T47D (cell line): ENCODE results near the gene ELOVL4.

Experiments used
- DNase-seq, 2 experiments: peaks; one replicate each; pipeline versions ENCODE4 v3.0.0 to v3.0.0-alpha.2; 2011 to 2012; ENCODE audit warnings: low read depth in 1 of 2, low spot score in 1 of 2
- JUND ChIP-seq: IDR thresholded peaks from 2 replicates; pipeline ENCODE4 v1.6.1; 2012; ENCODE audit warnings: low read depth
- in situ Hi-C: cut with HindIII; loops from 2 replicates; pipeline ENCODE4 v1.10.0; 2016; ENCODE audit warnings: low sequenced_read_pairs, low pct_unique_long_range_greater_than_20kb

Gene ELOVL4

DNA sequence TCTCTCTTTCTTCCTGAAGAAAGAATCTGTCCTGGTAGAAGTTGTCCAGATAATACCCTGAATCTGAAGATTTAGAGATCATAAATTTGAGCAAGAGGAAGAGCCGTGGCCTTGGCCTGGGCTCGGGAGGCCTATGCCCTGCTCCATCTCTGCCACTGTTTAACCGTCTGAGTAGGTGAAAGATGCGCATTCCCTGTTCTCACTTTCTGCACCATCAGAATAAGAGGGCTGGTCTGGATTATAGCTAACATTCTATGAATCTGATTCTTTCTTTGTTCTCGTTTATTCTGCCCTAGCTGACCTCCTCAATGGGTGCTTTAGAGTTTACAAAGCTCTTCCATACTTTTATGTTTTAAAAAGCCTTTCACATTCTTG is 51.3 kb downstream of the ELOVL4 start:
- in situ Hi-C loops = no loop called here

DNA sequence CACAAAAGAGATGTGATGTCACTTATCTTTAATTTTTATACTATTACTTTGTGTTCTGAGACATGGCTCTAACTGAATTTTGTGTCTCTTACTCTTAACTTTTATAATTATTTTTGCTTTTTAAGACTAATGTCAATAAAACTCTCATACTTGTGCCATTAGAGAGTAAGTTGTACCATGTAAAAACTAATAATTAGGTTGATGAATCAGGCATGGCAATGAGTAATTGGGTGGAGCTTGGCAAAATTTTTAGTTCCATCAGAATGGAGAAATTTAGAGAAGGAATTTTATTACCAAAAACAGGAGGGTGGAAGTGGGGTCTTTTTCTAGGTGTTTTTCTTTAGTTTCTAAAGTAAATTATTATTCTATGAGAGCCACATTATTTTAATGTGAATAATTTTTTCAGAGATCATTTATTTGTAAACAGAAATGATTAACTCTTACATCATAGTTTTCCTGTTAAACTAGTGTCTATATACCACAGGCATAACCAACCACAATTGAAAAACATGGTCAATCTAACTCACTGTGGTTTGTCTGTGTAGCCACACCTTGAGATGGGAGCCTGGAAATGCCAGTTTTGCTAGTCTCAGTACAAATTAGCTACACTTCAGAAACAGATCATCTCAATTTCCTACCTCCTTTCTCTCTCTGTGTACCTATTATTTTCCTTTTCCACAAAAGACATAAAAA is 51.8 kb downstream of the ELOVL4 start:
- in situ Hi-C loops = no loop called here
- DNase-seq = no peak
- TF ChIP-seq JUND = no peak

More for the DNA sequence above, 51.3 kb downstream of the ELOVL4 start:
- DNase-seq = no peak
- no peak for TF ChIP-seq JUND

DNA sequence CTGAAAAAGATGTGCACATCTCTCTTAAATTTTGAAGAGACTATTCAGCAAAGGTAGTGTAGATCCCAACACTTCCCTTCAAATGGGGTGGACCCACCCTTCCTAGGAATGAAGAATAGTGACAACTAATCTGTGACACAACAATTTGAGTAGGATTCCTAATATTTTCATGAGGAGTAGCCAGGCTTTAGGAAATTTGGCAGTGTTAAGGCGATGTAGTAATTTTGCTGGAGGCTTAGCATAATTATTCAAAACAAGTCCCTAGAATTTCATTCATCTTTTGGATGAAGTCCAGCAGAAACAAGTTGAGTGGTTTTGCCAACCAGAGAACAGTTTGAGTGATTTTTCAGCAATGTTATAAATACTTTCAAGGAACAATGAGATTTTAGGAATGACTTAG is 52.4 kb downstream of the ELOVL4 start:
- DNase-seq = no peak
- in situ Hi-C loops = no loop called here
- TF ChIP-seq JUND = no peak

DNA sequence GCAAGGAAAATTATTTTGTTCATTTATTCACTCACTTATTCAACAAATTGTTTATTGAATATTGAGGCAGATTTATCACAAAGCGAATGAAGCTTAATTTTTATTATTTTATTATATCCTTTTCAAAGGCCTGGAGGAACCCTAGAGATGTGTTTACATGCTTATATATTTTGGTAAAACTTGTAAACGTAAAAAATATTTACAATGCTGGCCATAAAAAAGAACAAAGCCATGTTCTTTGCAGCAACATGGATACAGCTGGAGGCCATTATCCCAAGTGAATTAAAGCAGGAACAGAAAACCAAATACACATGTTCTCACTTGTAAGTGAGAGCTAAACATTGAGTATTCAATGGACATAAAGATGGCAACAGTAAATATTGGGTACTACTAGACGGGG is 58.8 kb downstream of the ELOVL4 start:
- no peak for DNase-seq
- in situ Hi-C loops = no loop called here
- no peak for TF ChIP-seq JUND

DNA sequence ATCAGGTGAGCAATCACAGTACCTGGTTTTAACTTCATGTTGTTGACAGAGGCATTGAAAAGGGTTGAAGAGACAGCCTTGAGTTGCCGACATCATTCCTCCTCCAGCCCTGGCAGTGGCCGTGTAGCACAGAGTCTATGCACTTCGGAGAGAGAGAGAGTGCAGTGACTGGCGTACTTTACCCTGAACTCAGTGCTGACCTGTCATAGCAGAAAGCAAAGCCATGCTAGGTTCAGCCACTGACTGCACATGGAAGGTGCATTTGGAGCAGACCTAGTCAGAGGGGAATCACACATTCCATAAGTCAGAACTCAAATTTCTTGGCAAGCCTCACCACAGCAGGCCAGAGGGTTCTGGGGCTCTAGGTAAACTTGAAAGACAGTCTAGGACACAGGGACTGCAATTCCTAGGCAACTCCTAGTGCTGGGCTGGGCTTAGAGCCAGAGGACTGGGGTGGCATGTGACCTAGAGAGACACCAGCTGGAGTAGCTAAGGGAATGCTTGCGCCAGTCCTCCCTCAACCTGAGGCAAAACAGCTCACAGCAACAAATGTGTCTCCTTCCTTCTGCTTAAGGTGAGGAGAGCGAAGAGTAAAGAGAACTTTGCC is 69.1 kb downstream of the ELOVL4 start:
- peak in 1 of 2 experiments; percentile 38 for DNase-seq
- in situ Hi-C loops = no loop called here
- no peak for TF ChIP-seq JUND

DNA sequence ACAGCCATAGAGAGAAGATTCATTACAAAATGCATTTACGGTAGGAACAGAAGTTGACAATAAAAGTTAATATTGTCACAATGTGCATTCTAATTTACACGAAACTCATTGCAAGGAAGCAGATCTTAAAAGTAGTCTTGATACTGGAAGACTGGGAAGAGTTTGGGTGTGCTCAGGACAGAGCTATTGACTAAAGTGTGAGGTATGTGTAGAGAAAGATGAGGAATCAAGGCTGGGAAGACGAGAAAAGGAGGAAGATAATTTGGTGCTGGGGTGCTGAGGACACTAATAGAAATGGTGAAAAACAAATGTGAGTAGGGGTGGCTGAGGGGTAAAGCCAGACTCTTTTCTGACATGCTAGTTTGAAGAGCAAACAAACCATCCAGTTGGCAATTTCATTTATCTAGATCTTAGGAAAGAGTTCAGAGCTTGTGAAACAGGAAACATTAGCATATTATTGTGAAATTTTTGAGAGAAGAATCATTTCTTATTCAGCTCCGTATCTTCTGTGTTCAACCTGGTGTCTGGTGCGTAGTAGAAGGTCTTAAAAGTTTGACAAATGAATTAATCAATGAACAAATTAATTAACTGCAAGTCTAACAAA is 72.7 kb downstream of the ELOVL4 start:
- in situ Hi-C loops = no loop called here
- no peak for TF ChIP-seq JUND
- no peak for DNase-seq

DNA sequence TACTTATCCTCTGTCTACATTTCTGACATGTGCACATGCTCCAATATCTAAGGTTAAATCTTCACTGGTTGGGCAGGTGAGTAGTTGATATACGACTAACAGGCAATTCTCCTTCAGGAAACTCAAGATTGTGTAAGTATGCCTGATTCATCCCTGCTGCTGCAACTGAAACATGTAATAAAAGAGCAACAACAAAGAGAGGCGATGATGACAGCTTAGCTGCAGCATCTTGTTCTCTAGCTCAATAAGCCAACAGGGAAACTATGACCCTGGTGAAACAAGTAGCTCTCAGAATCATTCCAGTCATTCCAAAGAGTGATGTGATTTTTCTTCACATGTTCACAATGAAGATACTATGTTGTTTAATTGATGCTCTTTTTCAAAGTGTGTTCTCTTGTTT is 74.4 kb downstream of the ELOVL4 start:
- no peak for TF ChIP-seq JUND
- DNase-seq = no peak
- in situ Hi-C loops = no loop called here

DNA sequence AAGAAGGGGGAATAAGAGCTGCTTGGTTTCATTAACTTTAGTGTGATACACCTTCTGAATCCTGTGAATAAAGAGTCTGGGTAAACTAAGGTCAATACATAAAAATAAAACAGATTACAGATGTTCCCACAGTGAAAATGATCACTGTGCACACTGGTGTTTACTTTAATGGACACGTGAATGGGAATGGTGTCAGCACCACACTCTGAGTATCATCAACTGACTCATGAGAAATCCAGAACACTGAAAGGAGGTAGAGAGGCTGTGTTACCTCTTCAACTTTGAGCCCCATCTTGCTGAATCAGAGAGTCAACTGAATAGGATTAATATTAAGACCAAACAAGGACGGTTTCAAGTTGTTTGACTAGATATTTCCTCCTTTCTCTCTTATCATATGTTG is 75.0 kb downstream of the ELOVL4 start:
- in situ Hi-C loops = no loop called here

DNA sequence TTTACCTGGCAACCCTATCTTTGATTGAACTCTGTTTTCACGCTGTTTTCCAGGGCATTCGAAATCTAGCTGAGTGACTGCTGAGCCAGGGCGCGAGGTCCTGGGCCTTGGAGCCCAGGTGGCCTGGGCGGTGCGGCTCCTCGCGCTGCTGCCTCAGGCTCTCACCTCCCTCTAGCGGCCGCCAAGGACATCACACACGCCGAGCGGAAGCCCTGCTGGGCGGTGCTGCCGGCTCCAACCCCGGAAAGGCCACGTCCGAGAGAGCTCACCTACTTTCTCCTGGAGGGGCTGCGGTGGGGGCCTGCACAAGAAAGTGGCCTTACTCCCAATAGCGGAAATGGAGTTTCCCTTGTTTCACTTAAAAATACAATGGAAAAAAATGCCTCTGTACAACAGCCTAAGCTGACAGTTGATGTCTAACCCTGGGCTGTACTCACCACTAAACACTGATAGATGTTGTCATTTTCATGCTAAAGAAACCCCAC is 77.7 kb downstream of the ELOVL4 start:
- TF ChIP-seq JUND = no peak
- in situ Hi-C loops = no loop called here
- peak; percentile 35 to 77 for DNase-seq

More for the DNA sequence above, 75.0 kb downstream of the ELOVL4 start:
- no peak for DNase-seq
- TF ChIP-seq JUND = no peak

DNA sequence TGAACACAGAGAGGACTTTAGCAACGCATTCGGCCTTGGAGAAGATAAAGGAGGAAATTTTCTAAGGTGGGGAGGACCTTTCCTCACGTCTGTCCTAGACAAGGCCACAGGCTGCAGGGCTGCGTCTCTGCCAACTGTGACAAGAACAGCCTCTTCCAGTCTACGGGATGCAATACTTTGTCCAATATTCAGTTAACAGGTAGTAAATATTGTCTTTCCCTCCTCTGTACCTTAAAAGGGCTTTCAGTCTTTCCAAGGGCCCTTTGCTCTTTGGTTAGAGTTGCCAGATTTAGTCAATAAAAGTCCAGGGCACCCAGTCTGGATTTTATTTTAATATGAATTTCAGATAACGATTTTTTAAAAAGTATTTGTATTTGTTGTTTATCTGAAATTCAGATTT is 78.2 kb downstream of the ELOVL4 start:
- DNase-seq = no peak
- no peak for TF ChIP-seq JUND
- in situ Hi-C loops = no loop called here

DNA sequence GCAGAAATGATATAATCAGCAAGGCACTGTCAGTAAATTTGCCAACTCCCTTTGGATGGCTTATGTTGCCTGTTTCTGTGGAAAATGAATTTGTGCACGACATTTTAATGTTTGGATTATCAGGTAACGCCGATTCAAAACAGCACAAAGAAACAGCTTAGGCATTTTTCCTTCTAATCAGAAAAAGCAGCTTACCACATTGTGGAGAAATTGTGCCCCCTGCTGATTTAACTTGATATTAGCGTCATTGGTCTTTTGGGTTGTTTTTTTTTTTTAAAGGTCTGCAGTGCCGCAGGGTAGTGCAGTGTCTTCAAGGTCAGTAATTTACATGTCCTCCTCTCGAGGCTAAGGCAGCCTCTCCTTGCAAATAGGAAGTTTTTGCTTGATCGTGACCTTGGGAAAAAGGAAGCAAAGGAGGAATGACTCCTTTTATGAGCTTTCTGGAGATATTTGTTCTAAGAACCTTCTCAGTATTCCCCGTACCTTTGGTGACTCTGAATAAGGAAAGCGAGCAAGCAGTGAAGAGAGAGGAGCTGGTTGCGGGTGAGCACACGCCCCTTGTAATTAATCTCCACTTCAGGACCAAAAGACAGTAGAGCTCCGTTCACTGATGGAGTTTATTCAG is 79.1 kb downstream of the ELOVL4 start:
- TF ChIP-seq JUND = no peak
- in situ Hi-C loops = no loop called here
- DNase-seq = peak; percentile 27 to 73
